GM18511 (cell line): ENCODE data around the gene ATP6AP1.
A peak's percentile ranks its signal among the peaks of the same experiment; 100 is the strongest.
"Not testable (repeated sequence)": the region's sequence is repeated elsewhere in the genome, so short reads cannot be mapped to it uniquely, and the experiment has no call there.

Experiments used
- ATAC-seq: cut with Tn5 transposase; IDR thresholded peaks from one replicate; pipeline ENCODE4 v1.9.1; 2021; ENCODE audit warnings: mild to moderate bottlenecking, moderate library complexity; ENCODE audit not compliant: unreplicated experiment

ATP6AP1 gene

GRCh38 chrX:154428176-154429171 is at the start of gene ATP6AP1:
Gene ATP6AP1 (plus strand): TSS chrX:154428677. CDS start chrX:154428693, 16 bp downstream.
- peak; percentile 94 for ATAC-seq

GRCh38 chrX:154378799-154379568 is 49.5 kb upstream of the ATP6AP1 start, which contains the start of gene EMD:
Gene EMD (plus strand): TSS chrX:154379295. CDS start chrX:154379485, 190 bp downstream.
- ATAC-seq = peak; percentile 82

GRCh38 chrX:154379569-154379951 is 48.9 kb upstream of the ATP6AP1 start:
- ATAC-seq = no peak

- ATAC-seq = no peak
Measured at GRCh38 chrX:154380153-154380552, 48.3 kb upstream of the ATP6AP1 start.

GRCh38 chrX:154380787-154381186 is 47.7 kb upstream of the ATP6AP1 start:
- ATAC-seq = no peak

GRCh38 chrX:154381271-154381670 is 47.2 kb upstream of the ATP6AP1 start:
- ATAC-seq = no peak

GRCh38 chrX:154382483-154383069 is 45.9 kb upstream of the ATP6AP1 start:
- ATAC-seq = no peak

- ATAC-seq = no peak
Measured at GRCh38 chrX:154383359-154384283, 44.9 kb upstream of the ATP6AP1 start.

GRCh38 chrX:154384284-154384892 is 44.1 kb upstream of the ATP6AP1 start:
- ATAC-seq = no peak

- peak; percentile 42 for ATAC-seq
Measured at GRCh38 chrX:154388094-154388493, 40.4 kb upstream of the ATP6AP1 start.

GRCh38 chrX:154388649-154389048 is 39.8 kb upstream of the ATP6AP1 start:
- ATAC-seq = peak; percentile 21

- peak; percentile 65 for ATAC-seq
Measured at GRCh38 chrX:154389812-154390747, 38.4 kb upstream of the ATP6AP1 start.

GRCh38 chrX:154396363-154396762 is 32.1 kb upstream of the ATP6AP1 start:
- ATAC-seq = not testable (repeated sequence)

GRCh38 chrX:154396973-154397887 is 31.2 kb upstream of the ATP6AP1 start:
- ATAC-seq = peak; percentile 64

GRCh38 chrX:154397888-154398667 is 30.4 kb upstream of the ATP6AP1 start, which contains the start of gene RPL10:
Gene RPL10 (plus strand): TSS chrX:154398377. CDS start chrX:154398520, 143 bp downstream.
- peak; percentile 78 for ATAC-seq

- peak; percentile 39 for ATAC-seq
Measured at GRCh38 chrX:154398668-154399526, 29.6 kb upstream of the ATP6AP1 start.
